Measurements from ENCODE around the gene DHRS2.
A peak's percentile ranks its signal among the peaks of the same experiment; 100 is the strongest.
"Not testable (repeated sequence)": the region's sequence is repeated elsewhere in the genome, so short reads cannot be mapped to it uniquely, and the experiment has no call there.

The DHRS2 gene, protein sequence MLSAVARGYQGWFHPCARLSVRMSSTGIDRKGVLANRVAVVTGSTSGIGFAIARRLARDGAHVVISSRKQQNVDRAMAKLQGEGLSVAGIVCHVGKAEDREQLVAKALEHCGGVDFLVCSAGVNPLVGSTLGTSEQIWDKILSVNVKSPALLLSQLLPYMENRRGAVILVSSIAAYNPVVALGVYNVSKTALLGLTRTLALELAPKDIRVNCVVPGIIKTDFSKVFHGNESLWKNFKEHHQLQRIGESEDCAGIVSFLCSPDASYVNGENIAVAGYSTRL

DNA sequence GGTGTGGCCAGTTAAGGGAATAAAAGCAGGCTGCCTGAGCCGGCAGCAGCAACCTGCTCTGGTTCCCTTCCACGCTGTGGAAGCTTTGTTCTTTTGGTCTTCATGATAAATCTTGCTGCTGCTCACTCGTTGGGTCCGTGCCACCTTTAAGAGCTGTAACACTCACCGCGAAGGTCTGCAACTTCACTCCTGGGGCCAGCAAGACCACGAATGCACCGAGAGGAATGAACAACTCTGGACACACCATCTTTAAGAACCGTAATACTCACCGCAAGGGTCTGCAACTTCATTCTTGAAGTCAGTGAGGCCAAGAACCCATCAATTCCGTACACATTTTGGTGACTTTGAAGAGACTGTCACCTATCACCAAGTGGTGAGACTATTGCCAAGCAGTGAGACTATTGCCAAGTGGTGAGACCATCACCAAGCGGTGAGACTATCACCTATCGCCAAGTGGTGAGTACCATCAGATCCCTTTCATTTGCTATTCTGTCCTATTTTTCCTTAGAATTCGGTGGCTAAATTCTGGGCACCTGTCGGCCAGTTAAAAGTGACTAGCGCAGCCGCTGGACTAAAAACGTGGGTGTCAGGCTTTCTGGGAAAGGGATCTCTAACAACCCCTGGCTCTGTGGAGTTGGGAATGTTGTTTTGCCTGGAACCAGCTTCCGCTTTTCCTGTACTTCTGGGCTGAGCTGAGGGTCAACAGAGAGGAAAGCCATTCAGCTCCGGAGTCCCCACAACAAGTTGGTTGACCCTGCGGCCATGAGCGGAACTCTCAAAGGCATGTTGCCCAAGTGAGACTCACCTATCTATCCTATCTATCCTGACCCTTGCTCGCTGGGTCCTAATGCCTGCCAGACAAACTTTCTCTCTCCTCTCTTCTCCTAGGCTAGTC, at the start of gene DHRS2:
Gene DHRS2 (plus strand): TSS at position 48 of the 895 bp plus-strand sequence. CDS start 2,501 bp downstream, outside the sequence.
- Histone ChIP-seq H4K20me1 (no peaks in the 10 kb centered on the region), H3K27ac (no peak within 1 kb of the TSS), H3K9ac (no peak within 1 kb of the TSS)

DNA sequence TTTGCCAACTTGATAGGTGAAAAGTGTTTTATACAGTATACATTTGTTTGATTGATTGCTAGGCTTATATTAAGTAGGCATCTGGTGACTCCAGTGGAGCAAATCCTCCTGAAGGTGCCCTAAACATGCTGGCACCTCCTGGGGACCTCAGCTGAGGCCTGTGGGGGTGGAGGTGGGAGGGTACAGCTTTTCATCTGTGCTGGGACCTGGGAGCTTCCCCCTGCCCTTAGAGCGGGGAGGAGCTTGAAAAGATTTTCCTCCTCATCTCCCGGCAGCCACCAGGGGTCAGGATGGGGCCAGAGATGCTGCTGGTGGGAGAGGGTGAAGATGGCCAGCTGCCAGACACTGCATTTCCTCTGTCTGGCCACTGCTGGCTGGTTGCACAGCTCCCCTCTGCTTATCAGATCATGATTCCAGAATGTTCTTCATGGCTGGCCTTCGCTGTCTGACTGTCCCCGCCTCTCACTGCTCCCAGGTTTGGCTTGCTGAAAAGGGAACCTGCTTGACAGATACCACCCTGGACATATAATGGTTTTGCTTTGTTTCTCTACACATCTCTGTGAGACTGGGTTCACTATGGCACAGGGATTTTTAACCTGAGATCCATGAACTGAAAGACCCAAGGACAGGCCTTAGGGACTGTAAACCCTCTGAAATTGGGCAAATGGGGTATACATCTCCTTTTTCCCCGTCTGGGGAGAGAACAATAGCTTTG, 47.1 kb upstream of the DHRS2 start:
- no peak overlapping the region for H3K9ac ChIP-seq
- H3K36me3 ChIP-seq = no peaks in the 10 kb centered on the region
- peak overlapping the region; percentile 41 for H3K4me2 ChIP-seq
- H3K4me3 ChIP-seq = no peak overlapping the region
- H3K9me3 ChIP-seq = no peaks in the 10 kb centered on the region
- H3K4me1 ChIP-seq = peaks cover 10% of the 10 kb centered on the region
- H4K20me1 ChIP-seq = no peaks in the 10 kb centered on the region
- TF ChIP-seq Cebpa-rat (IDR thresholded peaks at IDR 0.05) = no peak
- H3K27ac ChIP-seq = no peak overlapping the region; the same call in 1 of the 2 replicates
- no peaks in the 10 kb centered on the region for H3K27me3 ChIP-seq

More for the DNA sequence above, at the start of gene DHRS2:
- Histone ChIP-seq H3K27me3 (no peaks in the 10 kb centered on the region), H3K4me1 (0 out of 2 replicates have a peak, but pooled peaks cover 7% of the 10 kb centered on the region), H3K36me3 (no peaks in the 10 kb centered on the region), H3K4me3 (no peak within 1 kb of the TSS), H3K4me2 (no peak within 1 kb of the TSS), H3K9me3 (peaks cover 17% of the 10 kb centered on the region)
- TF ChIP-seq Cebpa-rat (IDR thresholded peaks at IDR 0.05) = no peak

DNA sequence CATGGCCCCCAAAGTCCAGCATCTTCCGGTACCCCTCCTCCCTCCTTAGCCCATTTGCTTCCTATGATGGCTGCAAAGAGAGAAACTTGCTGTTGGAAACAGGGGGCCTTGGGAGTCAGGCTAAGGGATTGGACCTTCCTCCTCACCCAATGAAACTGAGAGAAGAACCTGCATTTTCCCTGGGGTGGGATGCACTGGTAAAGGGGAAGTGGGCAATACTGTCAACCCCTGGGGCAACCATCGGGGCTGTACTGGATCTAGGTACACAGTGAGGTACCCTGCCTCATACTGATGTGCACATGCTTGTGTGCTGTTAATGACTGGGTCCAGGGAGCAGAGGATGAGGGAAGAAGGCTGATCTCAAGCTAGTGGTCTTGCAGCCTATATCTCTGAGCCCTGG, 46.6 kb upstream of the DHRS2 start:
- H3K36me3 ChIP-seq = no peaks in the 10 kb centered on the region
- H3K4me1 ChIP-seq = peaks cover 10% of the 10 kb centered on the region
- H3K27me3 ChIP-seq = no peaks in the 10 kb centered on the region
- H3K27ac ChIP-seq = no peak overlapping the region; the same call in 1 of the 2 replicates
- no peaks in the 10 kb centered on the region for H3K9me3 ChIP-seq
- peak overlapping the region; percentile 41 for H3K4me2 ChIP-seq
- no peak for TF ChIP-seq Cebpa-rat (IDR thresholded peaks at IDR 0.05)
- H3K9ac ChIP-seq = no peak overlapping the region
- H3K4me3 ChIP-seq = no peak overlapping the region
- no peaks in the 10 kb centered on the region for H4K20me1 ChIP-seq

DNA sequence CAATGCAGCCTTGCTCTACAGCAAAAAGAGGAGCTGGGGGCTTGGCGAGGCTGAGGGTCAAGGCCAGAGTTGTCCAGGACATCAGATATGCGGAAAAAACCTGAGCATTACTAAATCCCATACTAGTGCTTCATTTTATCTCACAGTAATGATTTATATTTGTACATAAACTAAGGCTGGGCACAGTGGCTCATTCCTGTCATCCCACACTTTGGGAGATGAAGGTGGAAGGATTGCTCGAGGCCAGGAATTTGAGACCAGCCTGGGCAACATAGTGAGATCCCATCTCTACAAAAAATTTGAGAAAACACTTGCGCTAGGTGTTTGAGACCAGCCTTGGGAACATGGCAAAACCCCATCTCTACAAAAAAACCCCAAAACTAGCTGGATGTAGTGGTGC, 46.0 kb upstream of the DHRS2 start:
- Histone ChIP-seq H4K20me1 (no peaks in the 10 kb centered on the region), H3K4me2 (no peak overlapping the region), H3K9me3 (no peaks in the 10 kb centered on the region), H3K4me1 (peaks cover 10% of the 10 kb centered on the region), H3K9ac (no peak overlapping the region), H3K27ac (no peak overlapping the region), H3K4me3 (no peak overlapping the region), H3K36me3 (no peaks in the 10 kb centered on the region), H3K27me3 (no peaks in the 10 kb centered on the region)
- TF ChIP-seq Cebpa-rat (IDR thresholded peaks at IDR 0.05) = no peak

DNA sequence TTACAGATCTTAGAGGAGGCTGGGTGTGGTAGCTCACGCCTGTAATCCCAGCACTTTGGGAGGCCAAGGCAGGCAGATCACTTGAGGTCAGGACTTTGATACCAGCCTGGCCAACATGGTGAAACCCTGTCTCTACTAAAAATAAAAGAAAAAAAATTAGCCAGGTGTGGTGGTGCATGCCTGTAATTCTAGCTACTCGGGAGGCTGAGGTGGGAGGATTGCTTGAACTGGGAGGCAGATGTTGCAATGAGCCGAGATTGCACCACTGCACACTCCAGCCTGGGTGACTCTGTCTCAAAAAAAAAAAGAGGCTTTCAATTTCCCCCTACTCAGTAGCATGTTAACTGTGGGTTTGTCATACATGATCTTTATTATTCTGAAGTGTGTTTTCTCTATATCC, 42.0 kb upstream of the DHRS2 start:
- H3K9me3 ChIP-seq = not testable (repeated sequence)

DNA sequence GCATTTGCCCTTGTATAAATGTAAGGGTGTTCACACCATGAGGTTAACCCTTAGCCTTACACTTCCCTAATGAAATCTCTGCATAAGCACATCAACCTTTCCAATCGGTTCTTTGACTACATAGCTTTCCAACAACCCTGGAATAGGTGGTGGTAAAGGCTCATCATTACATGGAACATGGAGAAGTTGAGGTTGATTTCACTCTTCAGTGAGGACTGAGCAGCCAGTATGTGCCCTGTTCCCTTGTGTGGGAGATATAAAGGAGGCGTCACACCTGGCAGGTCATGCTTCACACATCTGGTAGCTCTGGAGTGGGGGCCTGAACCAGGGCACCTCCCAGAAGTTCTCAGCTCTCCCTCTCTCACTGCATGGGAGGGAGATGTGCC, 35.8 kb upstream of the DHRS2 start:
- Histone ChIP-seq H3K27me3 (no peaks in the 10 kb centered on the region), H4K20me1 (no peaks in the 10 kb centered on the region), H3K27ac (no peak overlapping the region), H3K36me3 (no peaks in the 10 kb centered on the region), H3K9me3 (peaks cover 14% of the 10 kb centered on the region), H3K4me3 (no peak overlapping the region), H3K4me2 (no peak overlapping the region), H3K4me1 (peaks cover 11% of the 10 kb centered on the region), H3K9ac (no peak overlapping the region)
- TF ChIP-seq Cebpa-rat (IDR thresholded peaks at IDR 0.05) = no peak

More for the DNA sequence above, 42.0 kb upstream of the DHRS2 start:
- not testable (repeated sequence) for H3K27me3 ChIP-seq, H4K20me1 ChIP-seq, H3K9ac ChIP-seq, H3K36me3 ChIP-seq, H3K4me3 ChIP-seq, H3K4me1 ChIP-seq, H3K27ac ChIP-seq, H3K4me2 ChIP-seq

DNA sequence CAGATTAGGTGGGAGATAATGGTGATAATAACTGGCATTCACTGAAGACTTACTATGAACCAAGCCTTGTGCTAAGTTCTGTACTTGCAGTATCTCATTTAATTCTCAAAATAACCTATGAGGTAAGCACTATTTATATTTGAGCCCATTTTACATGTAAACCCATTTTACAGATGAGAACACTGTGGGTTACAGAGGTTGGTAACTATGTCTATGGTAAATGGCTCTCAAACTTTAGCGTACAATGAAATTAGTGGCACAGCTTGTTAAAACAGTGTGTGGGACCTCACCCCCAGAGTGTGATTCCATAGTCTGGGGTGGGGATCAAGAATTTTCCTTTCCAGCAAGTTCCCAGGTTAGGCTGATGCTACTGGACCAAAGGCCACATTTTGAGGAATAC, 35.4 kb upstream of the DHRS2 start:
- H3K4me3 ChIP-seq = no peak overlapping the region
- H3K4me1 ChIP-seq = peaks cover 11% of the 10 kb centered on the region
- H3K27ac ChIP-seq = no peak overlapping the region
- no peaks in the 10 kb centered on the region for H3K36me3 ChIP-seq
- no peak overlapping the region for H3K9ac ChIP-seq
- no peak for TF ChIP-seq Cebpa-rat (IDR thresholded peaks at IDR 0.05)
- H4K20me1 ChIP-seq = no peaks in the 10 kb centered on the region
- H3K27me3 ChIP-seq = no peaks in the 10 kb centered on the region
- H3K9me3 ChIP-seq = peaks cover 14% of the 10 kb centered on the region
- H3K4me2 ChIP-seq = no peak overlapping the region

DNA sequence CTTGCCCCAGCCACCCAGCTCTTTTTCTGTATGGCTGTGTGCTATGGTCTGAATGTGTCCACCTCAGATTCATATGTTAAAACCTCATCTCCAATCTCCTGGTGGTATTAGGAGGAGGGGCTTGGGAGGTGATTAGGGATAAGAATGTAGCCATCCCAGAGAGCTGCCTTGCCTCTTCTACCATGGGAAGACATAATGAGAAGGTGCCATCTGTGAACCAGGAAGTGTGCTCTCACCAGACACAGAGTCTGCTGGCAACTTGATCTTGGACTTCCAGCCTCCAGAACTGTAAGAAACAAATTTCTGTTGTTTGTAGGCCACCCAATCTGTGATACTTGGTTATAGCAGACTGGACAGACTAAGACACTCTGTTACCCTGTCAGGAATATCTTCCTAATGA, 34.7 kb upstream of the DHRS2 start:
- no peaks in the 10 kb centered on the region for H3K27me3 ChIP-seq
- peaks cover 14% of the 10 kb centered on the region for H3K9me3 ChIP-seq
- peak overlapping the region; percentile 37; the same call in 1 of the 2 replicates for H3K4me2 ChIP-seq
- H3K36me3 ChIP-seq = no peaks in the 10 kb centered on the region
- H4K20me1 ChIP-seq = no peaks in the 10 kb centered on the region
- no peak overlapping the region for H3K4me3 ChIP-seq
- no peak for TF ChIP-seq Cebpa-rat (IDR thresholded peaks at IDR 0.05)
- H3K9ac ChIP-seq = no peak overlapping the region
- H3K27ac ChIP-seq = no peak overlapping the region
- H3K4me1 ChIP-seq = peaks cover 11% of the 10 kb centered on the region

DNA sequence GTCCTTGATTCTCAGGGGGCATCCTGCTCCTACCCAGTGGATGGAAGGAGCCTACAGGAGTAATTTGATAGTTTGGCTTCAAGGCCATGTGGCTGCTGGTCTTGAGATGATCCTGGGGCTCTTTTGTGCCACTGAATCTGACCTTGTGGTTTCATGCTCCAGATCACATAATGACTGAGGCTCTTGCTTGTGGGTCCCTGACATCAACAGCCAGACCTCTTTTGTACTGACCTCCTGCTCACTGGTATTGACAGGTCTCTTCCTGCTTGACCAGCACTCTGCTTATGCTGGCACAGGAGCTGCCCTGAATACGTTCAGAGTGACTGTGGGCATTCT, 34.4 kb upstream of the DHRS2 start:
- H3K4me2 ChIP-seq = peak overlapping the region; percentile 37
- no peak overlapping the region for H3K4me3 ChIP-seq
- H3K9ac ChIP-seq = no peak overlapping the region
- H3K9me3 ChIP-seq = peaks cover 14% of the 10 kb centered on the region
- H4K20me1 ChIP-seq = no peaks in the 10 kb centered on the region
- H3K27ac ChIP-seq = no peak overlapping the region
- peaks cover 11% of the 10 kb centered on the region for H3K4me1 ChIP-seq
- H3K27me3 ChIP-seq = no peaks in the 10 kb centered on the region
- TF ChIP-seq Cebpa-rat (IDR thresholded peaks at IDR 0.05) = no peak
- no peaks in the 10 kb centered on the region for H3K36me3 ChIP-seq

Data from BLaER1 (cell line).